ENCODE measurements around the gene UBA7.
A peak's percentile ranks its signal among the peaks of the same experiment; 100 is the strongest.
"Not testable (repeated sequence)": the region's sequence is repeated elsewhere in the genome, so short reads cannot be mapped to it uniquely, and the experiment has no call there.

The UBA7 gene

GRCh38 chr3:49788056-49788455 lies 25.7 kb downstream of the UBA7 start:
- no peak for TF ChIP-seq CTCF (IDR thresholded peaks at IDR 0.05; ENCODE audit: low read depth, low read length, missing control alignments)
- Histone ChIP-seq H3K4me3 (ENCODE audit: low read depth, low read length) (no peak overlapping the region), H3K36me3 (replicated peaks) (peaks cover 6% of the 10 kb centered on the region), H3K27ac (no peak overlapping the region), H3K27me3 (replicated peaks) (no peaks in the 10 kb centered on the region)
- in situ Hi-C loops (cut with HindIII; ENCODE audit: low pct_ligation_motif_present, low sequenced_read_pairs) = no loop called here
- no peak for DNase-seq

- in situ Hi-C loops (cut with HindIII; ENCODE audit: low pct_ligation_motif_present, low sequenced_read_pairs) = no loop called here
- H3K36me3 ChIP-seq (replicated peaks) = peaks cover 6% of the 10 kb centered on the region
- DNase-seq = no peak
- no peaks in the 10 kb centered on the region for H3K27me3 ChIP-seq (replicated peaks)
- TF ChIP-seq CTCF (IDR thresholded peaks at IDR 0.05; ENCODE audit: low read depth, low read length, missing control alignments) = no peak
- no peak overlapping the region for H3K4me3 ChIP-seq (ENCODE audit: low read depth, low read length)
- H3K27ac ChIP-seq = no peak overlapping the region
These were observed 26.2 kb downstream of the UBA7 start for GRCh38 chr3:49787536-49787935.

GRCh38 chr3:49787182-49787464 lies 26.6 kb downstream of the UBA7 start:
- TF ChIP-seq CTCF (IDR thresholded peaks at IDR 0.05; ENCODE audit: low read depth, low read length, missing control alignments) = no peak
- DNase-seq = no peak
- H3K27ac ChIP-seq = no peak overlapping the region
- H3K4me3 ChIP-seq (ENCODE audit: low read depth, low read length) = no peak overlapping the region
- no peaks in the 10 kb centered on the region for H3K27me3 ChIP-seq (replicated peaks)
- in situ Hi-C loops (cut with HindIII; ENCODE audit: low pct_ligation_motif_present, low sequenced_read_pairs) = no loop called here
- peaks cover 6% of the 10 kb centered on the region for H3K36me3 ChIP-seq (replicated peaks)

- peak; percentile 100 for DNase-seq
- Histone ChIP-seq H3K27me3 (replicated peaks) (no peaks in the 10 kb centered on the region), H3K4me3 (ENCODE audit: low read depth, low read length) (peak within 1 kb of the TSS; percentile 85), H3K27ac (peak within 1 kb of the TSS; percentile 84), H3K36me3 (replicated peaks) (peaks cover 7% of the 10 kb centered on the region)
- TF ChIP-seq CTCF (IDR thresholded peaks at IDR 0.05; ENCODE audit: low read depth, low read length, missing control alignments) = no peak
- in situ Hi-C loops (cut with HindIII; ENCODE audit: low pct_ligation_motif_present, low sequenced_read_pairs) = no loop called here
These were observed 27.2 kb downstream of the UBA7 start, which contains the start of gene IP6K1 for GRCh38 chr3:49786357-49787181. IP6K1 (minus strand) TSS chr3:49786542; CDS start chr3:49748040, 38,502 bp downstream.

GRCh38 chr3:49785565-49786356 lies 28.0 kb downstream of the UBA7 start:
- H3K4me3 ChIP-seq (ENCODE audit: low read depth, low read length) = peak overlapping the region; percentile 85
- peaks cover 10% of the 10 kb centered on the region for H3K36me3 ChIP-seq (replicated peaks)
- H3K27ac ChIP-seq = peak overlapping the region; percentile 84
- TF ChIP-seq CTCF (IDR thresholded peaks at IDR 0.05; ENCODE audit: low read depth, low read length, missing control alignments) = no peak
- DNase-seq = no peak
- H3K27me3 ChIP-seq (replicated peaks) = no peaks in the 10 kb centered on the region
- in situ Hi-C loops (cut with HindIII; ENCODE audit: low pct_ligation_motif_present, low sequenced_read_pairs) = no loop called here

GRCh38 chr3:49782277-49782676 lies 31.5 kb downstream of the UBA7 start:
- in situ Hi-C loops (cut with HindIII; ENCODE audit: low pct_ligation_motif_present, low sequenced_read_pairs); H3K27ac ChIP-seq; DNase-seq; H3K4me3 ChIP-seq (ENCODE audit: low read depth, low read length); H3K27me3 ChIP-seq (replicated peaks): not testable (repeated sequence)
- H3K36me3 ChIP-seq (replicated peaks) = peaks cover 10% of the 10 kb centered on the region
